GM04503 (cell line): ENCODE results near the gene ADAT2.

Experiments
- DNase-seq: peaks from one replicate; pipeline ENCODE4 v3.0.0-alpha.2; 2012; ENCODE audit warnings: low read depth

ADAT2 gene

DNA sequence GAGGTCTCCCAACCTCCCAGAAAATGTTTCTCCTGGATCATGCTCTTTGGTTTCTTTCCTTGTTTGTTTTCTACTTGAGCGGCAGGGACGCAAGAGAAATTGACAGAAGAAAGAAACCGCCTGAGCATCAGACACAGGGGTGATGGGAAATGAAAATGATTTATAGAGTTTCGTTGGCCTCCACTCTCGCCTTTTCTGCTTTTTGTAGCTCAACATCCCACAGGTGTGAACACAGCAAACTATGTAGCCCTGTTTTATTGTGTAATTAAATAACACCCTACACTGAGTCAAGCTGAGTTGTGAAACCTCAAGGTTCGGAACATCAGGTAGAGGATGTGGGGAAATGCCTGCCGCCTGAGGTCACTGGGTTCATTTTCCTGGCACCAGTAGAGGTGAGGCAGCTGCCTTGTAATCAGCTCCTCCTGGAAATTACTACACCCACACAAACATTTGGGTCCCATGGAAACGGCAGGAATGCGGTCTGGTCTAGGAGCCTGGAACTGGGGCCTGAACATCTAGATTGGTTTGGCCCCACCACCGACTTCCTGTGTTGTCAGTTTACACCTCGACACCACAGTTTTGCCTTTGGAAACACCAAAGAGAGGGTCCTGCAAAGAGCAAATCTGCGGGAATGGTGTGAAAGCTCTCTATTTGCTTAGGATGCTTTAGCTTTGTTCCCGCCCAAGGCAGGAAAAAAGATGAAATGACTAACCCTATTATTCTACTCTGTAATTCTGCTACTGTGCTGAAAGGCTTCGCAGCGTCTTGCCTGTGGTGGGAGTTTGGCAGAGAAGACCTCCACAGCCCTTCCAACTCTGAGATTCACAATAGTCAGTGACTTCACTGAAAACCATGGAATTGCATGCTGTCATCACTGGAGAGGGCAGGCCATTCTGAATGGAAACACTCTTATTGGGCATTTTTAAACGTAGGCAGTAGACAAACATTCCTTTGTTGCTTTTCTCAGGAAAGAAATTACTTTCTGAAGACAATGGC lies 53.0 kb downstream of the ADAT2 start:
- peak; percentile 61 for DNase-seq

DNA sequence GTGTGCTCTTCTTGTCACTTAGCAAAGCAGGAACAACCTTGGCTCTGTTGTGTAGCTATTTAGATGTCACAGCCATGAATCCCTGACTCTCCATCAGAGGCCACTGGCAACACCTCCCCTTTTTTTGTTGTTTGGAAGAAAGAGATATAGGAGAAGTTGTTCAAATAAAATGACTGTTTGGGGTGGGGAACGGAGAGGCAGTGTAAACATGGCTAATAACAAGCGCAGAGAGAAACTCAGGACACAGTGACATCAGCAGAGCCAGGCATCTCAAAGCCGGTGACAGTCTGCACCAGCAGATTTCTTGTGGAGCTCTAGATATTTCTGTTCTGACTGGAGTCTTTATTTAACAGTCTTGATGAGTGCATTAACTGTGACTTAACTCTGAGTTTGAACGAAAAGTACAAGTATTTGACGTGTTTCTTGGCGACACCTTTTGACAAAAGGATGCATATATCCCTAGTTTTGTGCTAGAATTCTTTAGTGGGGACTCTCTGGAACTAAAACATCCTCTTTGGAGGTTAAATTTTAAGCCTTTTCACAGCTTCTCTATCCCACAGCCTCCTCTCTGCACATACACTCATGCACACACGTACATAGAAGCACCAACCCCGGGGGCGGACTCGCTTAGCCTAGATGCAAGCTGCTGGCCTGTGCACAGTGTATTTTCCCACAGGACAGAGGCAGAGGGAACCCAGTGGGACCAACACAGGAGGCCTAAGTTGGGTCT lies 53.8 kb downstream of the ADAT2 start:
- no peak for DNase-seq

- no peak for DNase-seq
Observed at GRCh38 chr6:143395699-143396098, 54.8 kb downstream of the ADAT2 start.

DNA sequence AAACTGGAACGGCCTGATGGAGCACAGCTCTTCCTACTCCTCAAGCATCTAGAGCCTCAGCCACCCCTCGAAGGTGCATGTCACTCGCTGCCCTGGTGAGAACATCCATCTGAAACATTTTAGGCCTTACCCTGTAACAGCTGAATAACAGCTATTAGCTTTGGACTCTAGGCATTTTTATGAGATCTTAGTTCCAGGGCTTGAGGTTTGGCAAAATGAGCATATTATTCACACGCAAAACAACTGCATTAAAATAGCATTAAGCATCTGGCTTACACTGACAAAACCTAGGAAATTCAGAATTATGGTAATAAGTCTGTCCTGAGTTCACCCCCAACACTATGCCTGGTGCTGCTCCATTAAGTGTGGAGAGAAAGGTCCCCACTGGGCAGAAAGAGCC lies 56.1 kb downstream of the ADAT2 start:
- peak; percentile 71 for DNase-seq

- no peak for DNase-seq
Observed at GRCh38 chr6:143390278-143390677, 60.2 kb downstream of the ADAT2 start.

DNA sequence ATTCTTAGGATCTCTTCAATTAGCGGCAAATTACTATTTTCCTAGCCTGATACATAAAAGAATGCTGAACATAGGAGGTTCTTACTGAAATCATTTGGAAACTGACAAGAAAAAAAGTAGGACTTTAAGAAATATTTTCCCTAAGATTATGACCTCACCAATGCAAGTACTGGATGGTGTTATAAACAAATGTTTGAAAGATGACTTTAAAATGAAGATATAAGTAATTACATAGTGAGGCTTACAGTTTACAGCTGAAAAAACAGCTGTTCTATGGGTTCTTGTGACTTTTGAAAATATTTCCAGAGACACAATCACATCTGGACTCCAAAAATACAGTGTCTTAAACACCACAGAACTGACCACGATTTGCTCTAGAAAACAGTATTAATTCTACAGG lies 64.9 kb downstream of the ADAT2 start:
- DNase-seq = no peak

DNA sequence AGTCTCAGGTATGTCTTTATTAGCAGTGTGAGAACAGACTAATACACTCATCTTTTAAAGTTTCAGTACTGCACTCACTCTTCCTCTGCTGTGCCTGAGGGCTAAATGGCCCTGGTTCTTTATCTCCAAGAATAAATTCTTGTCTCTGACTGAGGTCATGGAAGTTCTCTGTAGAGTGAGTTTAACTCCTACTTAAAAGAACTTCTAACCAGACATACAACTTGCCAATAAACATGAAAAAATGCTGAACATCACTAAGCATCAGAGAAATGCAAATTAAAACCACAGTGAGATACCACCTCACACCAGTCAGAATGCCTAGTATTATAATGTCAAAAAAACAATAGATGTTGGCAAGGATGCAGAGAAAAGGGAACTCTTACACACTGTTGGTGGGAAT lies 73.6 kb downstream of the ADAT2 start:
- DNase-seq = no peak

DNA sequence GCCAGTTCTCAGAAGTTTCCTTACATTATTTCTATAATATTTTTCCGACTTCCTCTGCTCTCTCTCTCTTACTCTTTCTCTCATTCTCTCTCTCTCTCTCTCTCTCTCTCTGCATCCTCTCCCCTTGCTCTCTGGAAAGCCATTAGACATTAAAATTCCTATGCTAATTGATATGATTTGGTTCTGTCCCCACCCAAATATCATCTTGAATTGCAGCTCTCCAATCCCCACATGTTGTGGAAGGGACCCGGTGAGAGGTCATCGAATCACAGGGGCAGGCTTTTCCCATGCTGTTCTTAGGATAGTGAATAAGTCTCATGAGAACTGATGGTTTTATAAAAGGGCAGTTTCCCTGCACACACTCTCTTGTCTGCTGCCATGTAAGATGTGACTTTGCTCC lies 74.1 kb downstream of the ADAT2 start:
- no peak for DNase-seq

DNA sequence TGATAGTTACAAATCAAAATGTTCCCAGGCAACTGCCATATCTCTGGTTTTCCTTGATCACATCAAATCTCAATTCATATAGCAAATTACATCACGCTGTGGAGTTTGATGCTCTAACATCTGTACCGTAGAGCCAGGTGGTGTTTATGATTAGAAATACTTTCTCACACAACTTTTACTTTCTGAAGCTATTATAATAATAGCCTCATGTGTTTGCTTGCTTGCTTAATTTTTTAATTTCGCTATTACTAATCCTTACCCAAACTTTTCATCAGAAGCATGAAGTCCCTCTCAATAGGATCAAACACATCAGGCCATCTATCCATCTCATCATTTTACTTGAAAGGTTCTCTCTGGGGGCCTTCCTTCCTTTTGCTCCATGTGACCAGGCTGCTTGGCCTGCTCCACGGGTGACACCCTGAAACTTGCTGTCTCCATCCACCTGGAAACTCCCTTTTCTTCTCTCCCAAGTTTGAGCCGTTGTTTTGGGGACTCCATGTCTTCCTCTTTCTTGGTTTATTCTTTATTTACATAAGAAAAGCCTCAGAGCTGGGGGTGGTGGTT lies 75.4 kb downstream of the ADAT2 start:
- no peak for DNase-seq

- DNase-seq = no peak
Observed at GRCh38 chr6:143374014-143374413, 76.5 kb downstream of the ADAT2 start.
